NCI-H2107 treated with DMSO at 0.1 percent for 48 hours (cell line): ENCODE data around the gene MYPN.
"Not testable (repeated sequence)": the region's sequence is repeated elsewhere in the genome, so short reads cannot be mapped to it uniquely, and the experiment has no call there.

Source experiments
- DNase-seq: peaks from one replicate; lab custom pipeline; 2025; ENCODE audit not compliant: unreplicated experiment; lab: John Stamatoyannopoulos, UW

MYPN gene

GRCh38 chr10:68109331-68109730 lies at the start of gene MYPN:
MYPN (plus strand) TSS chr10:68109488; CDS start chr10:68121439, 11,951 bp downstream.
- no peak for DNase-seq

GRCh38 chr10:68067029-68067428 lies 42.3 kb upstream of the MYPN start:
- DNase-seq, result no peak

- no peak for DNase-seq
Observed at GRCh38 chr10:68067508-68067907, 41.8 kb upstream of the MYPN start.

GRCh38 chr10:68073631-68074030 lies 35.7 kb upstream of the MYPN start:
- DNase-seq, result no peak

- no peak for DNase-seq
Observed at GRCh38 chr10:68074031-68074774, 35.1 kb upstream of the MYPN start.

GRCh38 chr10:68074775-68075549 lies 34.3 kb upstream of the MYPN start, which contains the start of gene HERC4:
HERC4 (minus strand) TSS chr10:68075283; CDS start chr10:68073108, 2,175 bp downstream.
- DNase-seq, result peak; percentile 81

- DNase-seq, result no peak
Observed at GRCh38 chr10:68075550-68076004, 33.7 kb upstream of the MYPN start.

GRCh38 chr10:68076081-68076480 lies 33.2 kb upstream of the MYPN start:
- DNase-seq, result not testable (repeated sequence)

GRCh38 chr10:68077026-68077425 lies 32.3 kb upstream of the MYPN start:
- no peak for DNase-seq

- DNase-seq, result no peak
Observed at GRCh38 chr10:68079434-68079833, 29.9 kb upstream of the MYPN start.

GRCh38 chr10:68080853-68081431 lies 28.3 kb upstream of the MYPN start:
- no peak for DNase-seq

GRCh38 chr10:68081916-68082315 lies 27.4 kb upstream of the MYPN start:
- DNase-seq, result no peak

GRCh38 chr10:68082872-68083271 lies 26.4 kb upstream of the MYPN start:
- DNase-seq, result no peak

- DNase-seq, result no peak
Observed at GRCh38 chr10:68083953-68084352, 25.3 kb upstream of the MYPN start.

GRCh38 chr10:68084469-68084868 lies 24.8 kb upstream of the MYPN start:
- no peak for DNase-seq

GRCh38 chr10:68086011-68086410 lies 23.3 kb upstream of the MYPN start:
- no peak for DNase-seq

- no peak for DNase-seq
Observed at GRCh38 chr10:68086910-68087684, 22.2 kb upstream of the MYPN start.

GRCh38 chr10:68087685-68088401 lies 21.4 kb upstream of the MYPN start:
- DNase-seq, result no peak

- no peak for DNase-seq
Observed at GRCh38 chr10:68088740-68089139, 20.5 kb upstream of the MYPN start.

- no peak for DNase-seq
Observed at GRCh38 chr10:68090586-68090985, 18.7 kb upstream of the MYPN start.
